HL-60 (cell line): Measurements from ENCODE around the gene SCUBE1.

Experiments
- DNase-seq, 2 experiments: peaks; one replicate each; pipeline ENCODE4 v3.0.0-alpha.2; 2010 to 2020; ENCODE audit warnings: low read depth in 1 of 2, low spot score in 1 of 2
- H3K27ac ChIP-seq: fragments of 250-450 bp; sonication (Bioruptor Pico); replicated peaks from 2 replicates; pipeline ENCODE4 v1.5.1; 2020; ENCODE audit warnings: mild to moderate bottlenecking, moderate library complexity
- H3K27me3 ChIP-seq: fragments of 250-450 bp; sonication (Bioruptor Pico); 2 replicates; pipeline ENCODE4 v1.5.1; 2021; ENCODE audit warnings: mild to moderate bottlenecking, moderate library complexity; ENCODE audit not compliant: insufficient read depth, poor library complexity, severe bottlenecking
- H3K4me3 ChIP-seq: replicated peaks from 2 replicates; pipeline ENCODE4 v1.5.1; 2011; ENCODE audit warnings: mild to moderate bottlenecking, control low read depth, low read length; ENCODE audit not compliant: insufficient read depth
- CTCF ChIP-seq: IDR thresholded peaks from one replicate; pipeline ENCODE4 v1.5.1; 2011; ENCODE audit warnings: low read length, control low read depth, inconsistent platforms; ENCODE audit not compliant: insufficient read depth
- GABPA ChIP-seq: IDR thresholded peaks from 2 replicates; pipeline ENCODE4 v1.6.1; 2012; ENCODE audit warnings: low read depth
- POLR2AphosphoS5 ChIP-seq: IDR thresholded peaks from 2 replicates; pipeline ENCODE4 v1.6.1; 2012; ENCODE audit warnings: low read depth
- REST ChIP-seq: IDR thresholded peaks from 2 replicates; pipeline ENCODE4 v1.6.1; 2012; ENCODE audit warnings: low read depth; ENCODE audit not compliant: insufficient replicate concordance
- SPI1 ChIP-seq: IDR thresholded peaks from 2 replicates; pipeline ENCODE4 v1.6.1; 2012; ENCODE audit warnings: low read depth, mild to moderate bottlenecking, borderline replicate concordance

SCUBE1 gene

GRCh38 chr22:43351966-43352345 is 8.8 kb upstream of the SCUBE1 start:
- no peak overlapping the region for H3K4me3 ChIP-seq
- TF ChIP-seq REST, result no peak
- no peak for TF ChIP-seq POLR2AphosphoS5
- TF ChIP-seq GABPA, result no peak
- no peak for TF ChIP-seq SPI1
- TF ChIP-seq CTCF, result no peak

GRCh38 chr22:43349636-43350035 is 6.5 kb upstream of the SCUBE1 start:
- H3K4me3 ChIP-seq, result no peak overlapping the region
- TF ChIP-seq CTCF (no peak), GABPA (no peak)

More at GRCh38 chr22:43351966-43352345, 8.8 kb upstream of the SCUBE1 start:
- no peaks in the 10 kb centered on the region for H3K27me3 ChIP-seq
- H3K27ac ChIP-seq, result no peak overlapping the region
- DNase-seq, result no peak

GRCh38 chr22:43346521-43346929 is 3.4 kb upstream of the SCUBE1 start:
- no peak for TF ChIP-seq POLR2AphosphoS5
- TF ChIP-seq GABPA, result no peak
- TF ChIP-seq REST, result no peak
- peak; percentile 59 for TF ChIP-seq CTCF
- no peak for TF ChIP-seq SPI1
- H3K27me3 ChIP-seq, result peaks cover 8% of the 10 kb centered on the region
- H3K27ac ChIP-seq, result peak overlapping the region; percentile 50
- no peak overlapping the region for H3K4me3 ChIP-seq
- DNase-seq, result peak in 1 of 2 experiments; percentile 66

More at GRCh38 chr22:43349636-43350035, 6.5 kb upstream of the SCUBE1 start:
- no peak overlapping the region for H3K27ac ChIP-seq
- no peaks in the 10 kb centered on the region for H3K27me3 ChIP-seq
- DNase-seq, result no peak

- Histone ChIP-seq H3K27ac (peak overlapping the region; percentile 50), H3K27me3 (peaks cover 12% of the 10 kb centered on the region), H3K4me3 (no peak overlapping the region)
- TF ChIP-seq SPI1, result no peak; the same call in 1 of the 2 replicates
- DNase-seq, result peak; percentile 76 to 97
These were observed 2.7 kb upstream of the SCUBE1 start for GRCh38 chr22:43345761-43346301.
